GOT3 (cell line): ENCODE data around the gene MYOC.
"Not testable (repeated sequence)": the region's sequence is repeated elsewhere in the genome, so short reads cannot be mapped to it uniquely, and the experiment has no call there.

Experiments
- DNase-seq: peaks from one replicate; lab custom pipeline; 2025; ENCODE audit warnings: mixed read lengths; lab: John Stamatoyannopoulos, UW

The MYOC gene

DNA sequence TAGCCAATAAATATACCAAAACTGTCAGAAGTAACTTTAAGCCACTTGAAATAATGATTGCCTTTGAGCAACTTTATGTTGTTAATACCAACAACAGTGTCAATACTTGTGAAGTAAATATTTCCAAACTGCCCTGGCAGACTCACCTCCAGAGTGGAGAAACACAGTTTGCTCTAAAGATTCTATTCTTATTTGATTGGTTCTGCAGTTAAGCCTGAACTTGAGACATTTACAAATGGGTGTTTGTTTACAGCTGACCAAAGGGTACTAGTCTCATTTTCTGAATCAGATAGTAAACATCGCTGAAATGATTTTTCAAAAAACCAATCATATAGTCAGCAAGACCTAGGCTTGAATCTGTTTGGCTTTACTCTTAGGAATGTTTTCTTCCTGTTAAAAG is 1.3 kb upstream of the MYOC start:
- no peak for DNase-seq

GRCh38 chr1:171646249-171646560 is 6.3 kb downstream of the MYOC start:
- no peak for DNase-seq

GRCh38 chr1:171645553-171646248 is 6.8 kb downstream of the MYOC start:
- no peak for DNase-seq

GRCh38 chr1:171644805-171645483 is 7.5 kb downstream of the MYOC start:
- peak; percentile 52 for DNase-seq

GRCh38 chr1:171643156-171643555 is 9.3 kb downstream of the MYOC start:
- DNase-seq, result no peak

- no peak for DNase-seq
Observed at GRCh38 chr1:171642197-171642596, 10.3 kb downstream of the MYOC start.

DNA sequence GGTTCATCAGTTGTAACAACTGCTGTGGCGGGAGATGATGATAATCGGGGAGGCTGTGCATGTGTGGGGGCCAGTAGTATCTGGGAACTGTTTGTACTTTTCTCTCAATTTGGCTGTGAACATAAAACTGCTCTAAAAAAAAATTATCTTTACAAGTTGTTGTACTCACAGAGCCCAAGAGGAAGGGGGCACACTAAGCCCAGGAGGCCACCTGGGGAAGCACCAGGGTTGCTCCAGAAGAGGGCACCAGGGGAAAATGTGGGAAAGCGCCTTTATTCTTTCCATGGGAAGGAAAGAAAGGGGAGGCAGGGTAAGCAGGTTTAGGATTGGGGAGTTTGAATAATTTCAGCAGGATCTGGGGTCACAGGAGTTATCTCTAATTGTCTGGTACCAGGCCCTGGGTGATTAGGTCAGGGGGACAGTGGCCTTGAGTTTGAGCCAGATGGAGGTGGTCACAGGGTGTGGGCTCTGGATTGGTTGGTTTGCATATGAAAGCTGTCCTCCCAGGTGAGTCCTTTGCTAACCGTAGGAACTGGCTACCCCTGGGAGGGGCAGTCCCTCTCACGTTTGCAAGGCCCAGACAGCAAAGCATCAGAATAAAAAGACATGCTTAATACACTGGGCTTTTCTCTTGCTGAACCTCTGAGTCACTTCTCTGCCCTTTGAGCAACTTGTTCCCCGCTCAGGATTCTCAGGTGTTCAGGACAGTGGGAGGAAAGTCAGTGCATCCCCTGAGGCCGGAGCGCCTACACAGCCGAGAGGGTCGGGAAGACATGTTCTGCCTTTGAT is 11.2 kb downstream of the MYOC start:
- no peak for DNase-seq

DNA sequence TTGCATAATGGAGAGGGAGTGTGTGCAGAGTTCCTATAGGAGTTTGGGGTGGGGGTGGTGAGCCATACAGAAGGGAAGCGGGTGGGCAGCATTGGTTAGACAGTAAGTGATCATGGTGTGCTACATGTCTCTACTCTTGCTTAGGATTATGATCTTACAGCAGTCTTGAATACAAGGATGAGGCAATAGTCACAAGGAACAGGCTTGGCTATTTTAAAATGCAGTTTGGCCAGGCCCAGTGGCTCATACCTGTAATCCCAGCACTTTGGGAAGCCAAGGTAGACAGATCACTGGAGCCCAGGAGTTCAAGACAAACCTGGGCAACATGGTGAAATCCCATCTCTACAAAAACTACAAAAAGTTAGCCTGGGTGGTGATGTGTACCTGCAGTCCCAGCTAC is 12.3 kb downstream of the MYOC start:
- no peak for DNase-seq

- no peak for DNase-seq
Observed at GRCh38 chr1:171637928-171638576, 14.4 kb downstream of the MYOC start.

GRCh38 chr1:171636141-171636540 is 16.3 kb downstream of the MYOC start:
- no peak for DNase-seq

- DNase-seq, result no peak
Observed at GRCh38 chr1:171635661-171636060, 16.8 kb downstream of the MYOC start.

DNA sequence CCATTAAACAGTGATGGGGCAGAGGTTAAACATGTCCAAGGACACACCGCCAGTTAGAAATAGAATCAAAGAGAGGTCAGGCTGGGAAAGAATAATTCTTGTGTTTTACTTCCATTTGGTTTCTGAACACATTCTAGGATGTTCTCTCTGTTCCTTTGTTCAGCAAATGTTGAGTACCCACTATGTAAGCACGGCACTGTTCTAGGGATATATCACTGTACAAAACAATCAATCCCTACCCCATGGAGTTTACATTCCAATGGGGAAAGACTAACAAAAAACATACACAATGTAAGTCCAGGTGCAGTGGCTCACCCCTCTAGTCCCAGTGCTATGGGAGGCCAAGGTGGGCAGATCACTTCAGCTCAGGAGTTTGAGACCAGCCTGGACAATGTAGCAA is 24.3 kb downstream of the MYOC start:
- no peak for DNase-seq

GRCh38 chr1:171627020-171627419 is 25.5 kb downstream of the MYOC start:
- no peak for DNase-seq

DNA sequence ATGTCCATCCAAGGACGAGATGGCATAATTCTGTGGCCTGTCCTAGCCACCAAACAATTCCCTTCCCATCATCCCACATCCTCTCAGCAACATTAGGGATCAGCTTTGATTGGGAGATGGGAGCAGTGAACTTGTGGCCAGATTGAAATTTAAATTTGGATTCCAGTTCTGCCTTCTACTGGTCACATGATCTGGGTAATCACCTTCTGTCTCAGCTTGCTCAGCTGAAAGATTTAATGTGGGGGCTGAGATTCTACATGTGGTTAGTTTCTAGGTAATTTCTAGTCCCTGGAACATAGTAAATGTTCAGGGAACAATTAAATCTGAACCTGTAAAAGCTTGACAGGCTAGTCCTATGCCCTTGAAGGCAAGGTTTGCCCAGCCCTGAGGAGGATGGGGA is 27.3 kb downstream of the MYOC start:
- DNase-seq, result no peak

GRCh38 chr1:171623651-171624331 is 28.7 kb downstream of the MYOC start:
- DNase-seq, result no peak

GRCh38 chr1:171622152-171622462 is 30.4 kb downstream of the MYOC start, which contains the start of gene MYOCOS:
MYOCOS (plus strand) TSS chr1:171622243; CDS start chr1:171623884, 1,641 bp downstream.
- no peak for DNase-seq

GRCh38 chr1:171616586-171616985 is 35.9 kb downstream of the MYOC start:
- DNase-seq, result no peak

- not testable (repeated sequence) for DNase-seq
Observed at GRCh38 chr1:171615122-171615906, 37.2 kb downstream of the MYOC start.

DNA sequence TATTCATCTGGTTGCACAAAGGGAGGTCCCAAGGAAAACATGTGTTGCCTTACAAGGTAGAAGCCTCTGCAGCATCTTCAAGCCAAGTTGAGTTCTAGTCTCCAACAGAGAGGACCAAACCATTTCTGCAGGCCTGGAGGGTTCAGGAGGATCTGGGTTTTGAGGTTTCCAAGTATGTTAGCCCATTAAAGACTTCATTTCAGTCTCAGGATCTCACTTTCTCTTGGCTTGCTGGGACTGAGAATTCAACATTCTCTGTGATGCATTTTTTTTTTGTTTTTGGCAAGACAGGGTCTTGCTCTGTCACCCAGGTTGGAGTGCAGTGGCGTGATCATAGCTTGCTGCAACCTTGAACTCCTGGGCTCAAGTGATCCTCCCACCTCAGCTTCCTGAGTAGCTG is 39.2 kb downstream of the MYOC start:
- no peak for DNase-seq

GRCh38 chr1:171611306-171611705 is 41.2 kb downstream of the MYOC start:
- no peak for DNase-seq

GRCh38 chr1:171610385-171610784 is 42.1 kb downstream of the MYOC start:
- DNase-seq, result no peak
